OCI-LY1 (cell line): ENCODE data around the gene NACC1.

Experiments
- H2AFZ ChIP-seq: fragments of 200-600 bp; sonication (generic), shearing (Covaris generic); 2 replicates; pipeline ENCODE4 v1.6.0; 2014; ENCODE audit warnings: antibody characterized with exemption, mild to moderate bottlenecking, low read length
- H3F3A ChIP-seq: fragments of 200-600 bp; sonication (generic), shearing (Covaris generic); 2 replicates; pipeline ENCODE4 v1.6.0; 2014; ENCODE audit warnings: mild to moderate bottlenecking, antibody characterized with exemption, low read length, moderate library complexity; ENCODE audit not compliant: insufficient read depth
- H3K27ac ChIP-seq: fragments of 200-600 bp; sonication (generic); 2 replicates; pipeline ENCODE4 v1.5.1; 2014; ENCODE audit warnings: low read length, mixed run types, mild to moderate bottlenecking, low read depth; ENCODE audit not compliant: poor library complexity, severe bottlenecking
- H3K27me3 ChIP-seq: fragments of 200-600 bp; sonication (generic); 2 replicates; pipeline ENCODE4 v1.6.0; 2014; ENCODE audit warnings: antibody characterized with exemption, mild to moderate bottlenecking, low read length, moderate library complexity; ENCODE audit not compliant: insufficient read depth
- H3K36me3 ChIP-seq: fragments of 200-600 bp; sonication (generic); 2 replicates; pipeline ENCODE4 v1.6.1; 2014; ENCODE audit warnings: mild to moderate bottlenecking, antibody characterized with exemption, low read length, moderate library complexity, mixed read lengths; ENCODE audit not compliant: insufficient read depth
- H3K4me1 ChIP-seq: fragments of 200-600 bp; sonication (generic); 2 replicates; pipeline ENCODE4 v1.5.1; 2014; ENCODE audit warnings: mild to moderate bottlenecking, low read length, moderate library complexity; ENCODE audit not compliant: insufficient read depth, severe bottlenecking
- H3K4me2 ChIP-seq: fragments of 200-600 bp; sonication (generic), shearing (Covaris generic); 2 replicates; pipeline ENCODE4 v1.6.1; 2014; ENCODE audit warnings: low read length
- H3K4me3 ChIP-seq: fragments of 200-600 bp; sonication (generic); 2 replicates; pipeline ENCODE4 v1.5.1; 2014; ENCODE audit warnings: low read length, low read depth, mild to moderate bottlenecking, mixed read lengths; ENCODE audit not compliant: poor library complexity, severe bottlenecking
- H3K79me2 ChIP-seq: fragments of 200-600 bp; shearing (Covaris generic); 2 replicates; pipeline ENCODE4 v1.6.1; 2016; ENCODE audit warnings: mixed run types, low read length, mixed read lengths; ENCODE audit not compliant: insufficient read depth
- H3K9ac ChIP-seq: fragments of 200-600 bp; sonication (generic), shearing (Covaris generic); 2 replicates; pipeline ENCODE4 v1.6.1; 2014; ENCODE audit warnings: mild to moderate bottlenecking, low read length, mixed read lengths
- H3K9me2 ChIP-seq: fragments of 200-600 bp; sonication (generic), shearing (Covaris generic); 2 replicates; pipeline ENCODE4 v1.6.1; 2014; ENCODE audit warnings: low read depth, mild to moderate bottlenecking, low read length, mixed read lengths
- H3K9me3 ChIP-seq: fragments of 200-600 bp; shearing (Covaris generic); 2 replicates; pipeline ENCODE4 v1.6.1; 2014; ENCODE audit warnings: low read length, mixed read lengths
- H4K20me1 ChIP-seq: fragments of 200-600 bp; sonication (generic), shearing (Covaris generic); 2 replicates; pipeline ENCODE4 v1.6.0; 2016; ENCODE audit warnings: mild to moderate bottlenecking, low read length; ENCODE audit not compliant: insufficient read depth
- CTCF ChIP-seq: fragments of 200-600 bp; sonication (generic), shearing (Covaris generic); IDR thresholded peaks from 2 replicates; pipeline ENCODE4 v1.5.1; 2017; ENCODE audit warnings: mild to moderate bottlenecking, antibody characterized with exemption, low read length, moderate library complexity, mixed read lengths
- EZH2 ChIP-seq: fragments of 200-600 bp; sonication (generic), shearing (Covaris generic); IDR thresholded peaks from 2 replicates; pipeline ENCODE4 v1.8.0; 2017; ENCODE audit warnings: borderline replicate concordance, mixed run types, mild to moderate bottlenecking, antibody characterized with exemption, low read length, moderate library complexity, mixed read lengths

NACC1 gene

DNA sequence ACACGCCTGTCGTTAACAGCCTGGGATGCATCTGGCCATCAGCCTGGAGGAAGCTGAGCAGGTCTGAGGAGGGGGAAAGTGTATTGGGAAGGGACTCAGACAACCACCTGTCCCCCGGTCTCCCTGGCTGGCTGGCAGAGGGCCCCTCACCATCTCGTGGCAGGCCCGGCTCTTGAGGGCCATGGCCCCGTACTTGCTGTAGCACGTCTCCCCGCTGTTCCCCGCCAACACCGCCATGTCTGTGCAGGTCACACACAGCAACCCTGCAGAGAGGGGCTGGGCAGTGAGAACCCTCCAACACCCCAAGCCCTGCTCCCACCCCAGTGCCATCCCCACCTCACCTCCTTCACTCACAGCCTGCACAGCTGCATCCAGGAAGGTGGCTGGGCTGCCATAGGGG, 5.5 kb upstream of the NACC1 start:
- Histone ChIP-seq H3F3A (peaks cover 4% of the 10 kb centered on the region; the same call in 1 of the 2 replicates), H4K20me1 (no peaks in the 10 kb centered on the region), H3K9me2 (no peaks in the 10 kb centered on the region), H3K4me2 (no peak overlapping the region), H3K27ac (no peak overlapping the region), H3K36me3 (peaks cover 27% of the 10 kb centered on the region), H3K79me2 (no peaks in the 10 kb centered on the region), H3K9me3 (no peaks in the 10 kb centered on the region), H3K27me3 (no peaks in the 10 kb centered on the region), H3K4me3 (no peak overlapping the region), H2AFZ (no peak overlapping the region), H3K9ac (no peak overlapping the region), H3K4me1 (peaks cover 17% of the 10 kb centered on the region)
- TF ChIP-seq EZH2 (no peak), CTCF (no peak)

DNA sequence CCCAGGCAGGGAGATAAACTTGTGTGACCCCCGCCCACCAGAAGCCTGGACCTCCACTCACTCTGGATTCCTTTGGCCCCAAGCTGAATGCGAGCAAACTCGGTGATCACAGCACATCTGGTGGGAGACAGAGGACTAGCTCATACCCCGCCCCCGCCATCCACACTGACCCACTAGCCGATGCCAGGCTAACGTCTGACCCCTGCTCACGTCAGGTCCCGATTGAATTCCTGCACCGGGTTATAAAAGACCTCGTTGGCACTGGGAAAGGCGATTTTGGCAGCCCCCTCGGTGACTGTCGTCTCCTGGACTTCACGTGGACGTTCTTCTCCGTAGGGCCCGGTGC, 2.2 kb upstream of the NACC1 start:
- H3K9me3 ChIP-seq, result no peaks in the 10 kb centered on the region
- peaks cover 22% of the 10 kb centered on the region; the same call in 1 of the 2 replicates for H3K79me2 ChIP-seq
- H3K4me3 ChIP-seq, result peak overlapping the region; percentile 86
- H4K20me1 ChIP-seq, result no peaks in the 10 kb centered on the region
- H3F3A ChIP-seq, result peaks cover 4% of the 10 kb centered on the region; the same call in 1 of the 2 replicates
- peak overlapping the region; percentile 41 for H3K27ac ChIP-seq
- H3K27me3 ChIP-seq, result no peaks in the 10 kb centered on the region
- H3K36me3 ChIP-seq, result peaks cover 18% of the 10 kb centered on the region; the same call in 1 of the 2 replicates
- peaks cover 42% of the 10 kb centered on the region for H3K4me1 ChIP-seq
- no peaks in the 10 kb centered on the region for H3K9me2 ChIP-seq
- no peak overlapping the region for H2AFZ ChIP-seq
- H3K4me2 ChIP-seq, result peak overlapping the region; percentile 82
- H3K9ac ChIP-seq, result peak overlapping the region; percentile 75
- TF ChIP-seq EZH2 (no peak), CTCF (no peak)

DNA sequence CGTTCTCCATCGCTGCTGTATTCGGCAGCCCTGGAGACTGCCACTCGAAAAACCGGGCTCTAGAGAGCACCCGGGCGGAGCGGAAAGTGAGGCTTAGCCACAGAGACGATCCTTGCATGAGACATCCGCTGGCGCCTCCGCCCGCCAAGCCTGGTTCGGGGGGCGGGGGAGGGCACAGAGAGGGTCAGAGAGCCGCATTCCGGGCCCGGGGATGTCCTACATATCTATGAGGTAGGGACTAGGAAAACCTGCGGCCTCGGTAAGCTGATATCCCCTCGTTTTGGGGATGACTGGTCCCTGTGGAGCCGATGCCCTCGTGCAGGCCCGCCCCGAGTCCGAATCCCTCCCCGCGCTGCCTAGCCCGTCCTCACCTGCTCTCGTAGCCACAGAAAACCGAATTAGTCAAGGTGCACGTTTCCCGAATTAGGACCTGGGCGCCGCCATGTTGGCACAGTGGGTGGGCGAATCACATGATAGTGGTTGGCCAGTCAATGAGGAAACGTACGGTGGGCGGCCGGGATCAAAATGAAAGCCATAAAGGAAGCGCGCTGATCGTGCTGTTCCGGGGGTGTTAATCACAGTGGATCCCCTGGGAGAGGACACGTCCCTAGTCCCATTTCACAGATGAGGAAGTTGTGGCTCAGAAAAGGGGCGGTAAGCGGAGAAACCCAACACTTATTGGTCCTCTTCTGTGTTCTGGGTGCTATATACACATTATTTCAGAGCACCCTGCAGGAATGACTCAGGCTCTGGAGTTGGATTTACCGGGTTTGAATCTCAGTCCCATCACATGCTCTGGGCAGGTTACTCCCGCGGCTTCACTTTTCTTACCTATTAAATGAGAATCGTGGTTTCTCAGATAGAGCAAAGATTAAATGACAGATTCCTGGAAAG, 1.5 kb upstream of the NACC1 start, which contains the start of gene TRMT1:
TSS of gene TRMT1 (minus strand) at position 459 of the 894 bp plus-strand sequence. CDS start at position 118, 341 bp downstream.
- H3K4me3 ChIP-seq, result peak within 1 kb of the TSS; percentile 86
- H3K27me3 ChIP-seq, result no peaks in the 10 kb centered on the region
- TF ChIP-seq CTCF, result no peak
- TF ChIP-seq EZH2, result no peak
- peaks cover 48% of the 10 kb centered on the region for H3K4me1 ChIP-seq
- no peaks in the 10 kb centered on the region for H4K20me1 ChIP-seq
- peaks cover 4% of the 10 kb centered on the region; the same call in 1 of the 2 replicates for H3F3A ChIP-seq
- no peaks in the 10 kb centered on the region for H3K9me3 ChIP-seq
- H3K9ac ChIP-seq, result peak within 1 kb of the TSS; percentile 75
- peak within 1 kb of the TSS; percentile 80 for H3K27ac ChIP-seq
- H3K79me2 ChIP-seq, result peaks cover 26% of the 10 kb centered on the region
- no peaks in the 10 kb centered on the region for H3K9me2 ChIP-seq
- peaks cover 24% of the 10 kb centered on the region; the same call in 1 of the 2 replicates for H3K36me3 ChIP-seq
- no peak within 1 kb of the TSS for H2AFZ ChIP-seq
- peak within 1 kb of the TSS; percentile 82 for H3K4me2 ChIP-seq
